SK-N-SH (cell line): ENCODE measurements around the gene PLIN3. TPM values are rescaled to one million over a fixed set of nuclear protein-coding genes. Genes with fewer than 3 reads are reported as not detected.

ENCODE experiments used
- CTCF ChIA-PET: fragments of 300-600, 350-600 bp; formaldehyde crosslinking; extraction: SDS; loops from one replicate; lab custom pipeline; 2021; lab: Yijun Ruan, JAX
- POLR2A ChIA-PET: fragments of 350-600 bp; sonication (Branson Sonifier 250); formaldehyde crosslinking; extraction: SDS; loops from one replicate; lab custom pipeline; 2020; ENCODE audit warnings: antibody characterized with exemption, inconsistent platforms; lab: Yijun Ruan, JAX
- DNase-seq: peaks from one replicate; pipeline ENCODE4 v3.0.0; 2012
- H2AFZ ChIP-seq: fragments of 200-600 bp; sonication (generic); 2 replicates; pipeline ENCODE4 v1.8.1; 2016; ENCODE audit warnings: antibody characterized with exemption, mild to moderate bottlenecking, low read depth
- H3F3A ChIP-seq: fragments of 200-600 bp; sonication (generic); replicated peaks from 2 replicates; pipeline ENCODE3; 2016; ENCODE audit warnings: antibody characterized with exemption, mild to moderate bottlenecking; ENCODE audit not compliant: insufficient read depth
- H3K27ac ChIP-seq, 2 experiments: fragments of 200-500 bp in 1 of 2; fragments of 200-600 bp in 1 of 2; sonication (Bioruptor generic) in 1 of 2; sonication (generic), shearing (Covaris generic) in 1 of 2; 2 replicates each; pipeline versions ENCODE4 v1.5.1 to v1.6.1; 2014 to 2016; ENCODE audit warnings: low read depth in 2 of 2, inconsistent platforms in 1 of 2, low read length in 1 of 2, mild to moderate bottlenecking in 1 of 2, mixed read lengths in 1 of 2
- H3K27me3 ChIP-seq: fragments of 200-600 bp; sonication (generic), shearing (Covaris generic); 2 replicates; pipeline ENCODE4 v1.6.1; 2016; ENCODE audit warnings: mixed run types; ENCODE audit not compliant: insufficient read depth
- H3K36me3 ChIP-seq, 2 experiments: fragments of 200-500 bp in 1 of 2; fragments of 200-600 bp in 1 of 2; sonication (Bioruptor generic) in 1 of 2; sonication (generic) in 1 of 2; replicated peaks in 1 of 2; 2 replicates each; pipeline versions ENCODE3 to v1.5.1; 2014 to 2016; ENCODE audit warnings: low read length in 1 of 2, mild to moderate bottlenecking in 1 of 2; ENCODE audit not compliant: insufficient read depth in 2 of 2, control insufficient read depth in 1 of 2
- H3K4me1 ChIP-seq, 2 experiments: fragments of 200-500 bp in 1 of 2; fragments of 200-600 bp in 1 of 2; sonication (Bioruptor generic) in 1 of 2; sonication (generic), shearing (Covaris generic) in 1 of 2; 2 replicates each; pipeline versions ENCODE4 v1.5.1 to v1.6.1; 2014 to 2016; ENCODE audit warnings: low read depth in 1 of 2, low read length in 1 of 2, mixed run types in 1 of 2; ENCODE audit not compliant: insufficient read depth in 2 of 2, control insufficient read depth in 1 of 2
- H3K4me2 ChIP-seq: fragments of 200-600 bp; sonication (generic), shearing (Covaris generic); 2 replicates; pipeline ENCODE4 v1.6.1; 2017; ENCODE audit warnings: mixed run types
- H3K4me3 ChIP-seq, 2 experiments: fragments of 200-500 bp in 1 of 2; fragments of 200-600 bp in 1 of 2; sonication (Bioruptor generic) in 1 of 2; sonication (generic), shearing (Covaris generic) in 1 of 2; 2 replicates each; pipeline versions ENCODE4 v1.5.1 to v1.8.1; 2014 to 2016; ENCODE audit warnings: low read depth in 2 of 2, inconsistent platforms in 1 of 2, low read length in 1 of 2, mild to moderate bottlenecking in 1 of 2, mixed read lengths in 1 of 2, moderate library complexity in 1 of 2
- H3K79me2 ChIP-seq: fragments of 200-600 bp; sonication (generic); 2 replicates; pipeline ENCODE4 v1.8.1; 2017; ENCODE audit warnings: mild to moderate bottlenecking; ENCODE audit not compliant: insufficient read depth
- H3K9ac ChIP-seq: fragments of 200-600 bp; sonication (generic); 2 replicates; pipeline ENCODE4 v1.6.1; 2017; ENCODE audit warnings: mixed run types
- H3K9me2 ChIP-seq: fragments of 200-600 bp; sonication (generic); 2 replicates; pipeline ENCODE4 v1.6.1; 2017; ENCODE audit warnings: mixed run types
- H3K9me3 ChIP-seq: fragments of 200-600 bp; sonication (generic); 2 replicates; pipeline ENCODE4 v1.6.1; 2017; ENCODE audit warnings: mixed run types, mild to moderate bottlenecking, moderate library complexity
- H4K20me1 ChIP-seq: fragments of 200-600 bp; sonication (generic); 2 replicates; pipeline ENCODE4 v1.6.1; 2017; ENCODE audit warnings: mild to moderate bottlenecking, mixed run types; ENCODE audit not compliant: insufficient read depth
- CHD2 ChIP-seq: fragments of 150-350 bp; IDR thresholded peaks from 2 replicates; pipeline ENCODE4 v1.6.1; 2018; ENCODE audit warnings: low read length; ENCODE audit not compliant: partially characterized antibody
- FOSL2 ChIP-seq: IDR thresholded peaks from 2 replicates; pipeline ENCODE4 v1.4.0; 2012; ENCODE audit warnings: low read depth, mild to moderate bottlenecking, moderate library complexity, borderline replicate concordance
- GABPA ChIP-seq: IDR thresholded peaks from 2 replicates; pipeline ENCODE4 v1.4.0; 2012; ENCODE audit warnings: low read depth, mild to moderate bottlenecking
- GATA2 ChIP-seq: sonication (generic); formaldehyde crosslinking; IDR thresholded peaks from 2 replicates; pipeline ENCODE4 v1.5.0; 2020; ENCODE audit warnings: mild to moderate bottlenecking, missing genetic modification reagents
- MEF2A ChIP-seq: IDR thresholded peaks from 2 replicates; pipeline ENCODE4 v1.4.0; 2012; ENCODE audit warnings: low read depth, borderline replicate concordance
- POLR2AphosphoS5 ChIP-seq: IDR thresholded peaks from 2 replicates; pipeline ENCODE4 v1.6.1; 2012; ENCODE audit warnings: low read depth, low read length
- RAD21 ChIP-seq: IDR thresholded peaks from 2 replicates; pipeline ENCODE4 v1.6.1; 2012; ENCODE audit warnings: mild to moderate bottlenecking, low read length
- RCOR1 ChIP-seq: fragments of 150-350 bp; IDR thresholded peaks from 2 replicates; pipeline ENCODE4 v1.6.1; 2017; ENCODE audit warnings: antibody characterized with exemption, low read length
- RFX5 ChIP-seq: IDR thresholded peaks from 2 replicates; pipeline ENCODE4 v1.6.1; 2012; ENCODE audit warnings: mild to moderate bottlenecking, improper control_type of control experiment, low read length
- RXRA ChIP-seq: IDR thresholded peaks from 2 replicates; pipeline ENCODE4 v1.4.0; 2012; ENCODE audit warnings: low read depth, mild to moderate bottlenecking, borderline replicate concordance
- SIN3A ChIP-seq: IDR thresholded peaks from 2 replicates; pipeline ENCODE4 v1.6.1; 2012; ENCODE audit warnings: low read depth, mild to moderate bottlenecking, low read length, moderate library complexity, borderline replicate concordance
- TAF1 ChIP-seq: IDR thresholded peaks from 2 replicates; pipeline ENCODE4 v1.6.1; 2012; ENCODE audit warnings: low read depth, mild to moderate bottlenecking, low read length, moderate library complexity, borderline replicate concordance
- TCF12 ChIP-seq: IDR thresholded peaks from 2 replicates; pipeline ENCODE4 v1.4.0; 2012
- WGBS: methylation state at CpG from one replicate; pipeline ENCODE4 v1.1.6; 2017; ENCODE audit warnings: low lambda C conversion rate; 5-methylcytosine and 5-hydroxymethylcytosine counted together
- polyA plus RNA-seq, 3 experiments: library from polyadenylated mRNA; depleted of rRNA; stranded (reverse); fragments of >200 nt; gene quantifications; 2 replicates each; pipeline ENCODE4 v1.2.3, GENCODE V29; 2012
- TF ChIP-seq, protein P1 (sequence below): fragments of 150-350 bp; IDR thresholded peaks from 2 replicates; pipeline ENCODE4 v1.6.1; 2016; ENCODE audit warnings: mild to moderate bottlenecking, low read depth, low read length
- TF ChIP-seq, protein P2 (sequence below): IDR thresholded peaks from 2 replicates; pipeline ENCODE4 v1.4.0; 2012; ENCODE audit warnings: low read depth
- TF ChIP-seq, protein P3 (sequence below): fragments of 200-600 bp; sonication (generic); IDR thresholded peaks from 2 replicates; pipeline ENCODE4 v1.6.1; 2017; ENCODE audit warnings: antibody characterized with exemption, mild to moderate bottlenecking, moderate library complexity
- TF ChIP-seq, protein P4 (sequence below): IDR thresholded peaks from 2 replicates; pipeline ENCODE4 v1.6.1; 2012; ENCODE audit warnings: mild to moderate bottlenecking, low read depth, low read length, moderate library complexity

PLIN3 gene
- polyA plus RNA-seq, 1 of the 3 experiments (the other 2 are of a cell fraction): 129 TPM

DNA sequence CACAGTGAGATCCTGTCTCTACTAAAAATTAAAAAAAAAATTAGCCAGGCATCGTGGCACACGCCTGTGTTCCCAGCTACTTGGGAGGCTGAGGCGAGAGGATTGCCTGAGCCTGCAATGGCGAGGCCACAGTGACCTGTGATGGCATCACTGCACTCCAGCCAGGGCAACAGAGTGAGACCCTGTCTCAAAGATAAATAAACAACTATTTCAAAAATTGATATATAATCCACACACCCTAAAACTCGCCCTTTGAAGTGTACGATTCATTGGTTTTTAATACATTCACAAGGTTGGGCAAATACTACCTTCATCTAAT is 23.9 kb downstream of the PLIN3 start:
- peaks cover 5% of the 10 kb centered on the region; the same call in 1 of the 2 replicates for H3K79me2 ChIP-seq
- POLR2A ChIA-PET: no interaction called here

DNA sequence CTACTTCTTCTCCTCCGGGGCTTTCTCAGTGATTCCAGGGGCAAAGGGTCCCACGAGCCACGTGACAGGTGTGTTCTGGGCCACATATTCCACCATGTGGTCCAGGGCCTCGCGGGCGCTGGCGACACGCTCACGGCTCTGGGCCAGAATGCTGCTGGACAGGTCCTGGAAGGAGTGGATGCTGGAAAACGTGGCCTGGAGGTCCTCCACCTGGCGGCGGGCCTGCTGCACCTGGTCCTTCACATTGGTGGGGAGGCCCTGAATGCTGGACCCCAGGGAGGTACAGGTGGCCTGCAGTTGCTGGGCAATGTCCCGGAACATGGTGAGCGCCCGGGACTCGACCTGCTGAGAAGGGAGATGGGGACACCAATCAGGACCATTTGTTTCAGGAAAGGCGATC is 28.3 kb downstream of the PLIN3 start:
- no peak for TF ChIP-seq RAD21
- TF ChIP-seq FOSL2: no peak
- TF ChIP-seq CHD2: no peak
- no peak for TF ChIP-seq POLR2AphosphoS5
- TF ChIP-seq GATA2 (CRISPR knock-in tag): no peak
- TF ChIP-seq, protein P1, sequence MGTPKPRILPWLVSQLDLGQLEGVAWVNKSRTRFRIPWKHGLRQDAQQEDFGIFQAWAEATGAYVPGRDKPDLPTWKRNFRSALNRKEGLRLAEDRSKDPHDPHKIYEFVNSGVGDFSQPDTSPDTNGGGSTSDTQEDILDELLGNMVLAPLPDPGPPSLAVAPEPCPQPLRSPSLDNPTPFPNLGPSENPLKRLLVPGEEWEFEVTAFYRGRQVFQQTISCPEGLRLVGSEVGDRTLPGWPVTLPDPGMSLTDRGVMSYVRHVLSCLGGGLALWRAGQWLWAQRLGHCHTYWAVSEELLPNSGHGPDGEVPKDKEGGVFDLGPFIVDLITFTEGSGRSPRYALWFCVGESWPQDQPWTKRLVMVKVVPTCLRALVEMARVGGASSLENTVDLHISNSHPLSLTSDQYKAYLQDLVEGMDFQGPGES: no peak
- TF ChIP-seq, protein P2, sequence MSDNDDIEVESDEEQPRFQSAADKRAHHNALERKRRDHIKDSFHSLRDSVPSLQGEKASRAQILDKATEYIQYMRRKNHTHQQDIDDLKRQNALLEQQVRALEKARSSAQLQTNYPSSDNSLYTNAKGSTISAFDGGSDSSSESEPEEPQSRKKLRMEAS: no peak
- TF ChIP-seq GABPA: no peak
- TF ChIP-seq SIN3A: no peak
- TF ChIP-seq RFX5: no peak
- TF ChIP-seq RXRA: no peak
- TF ChIP-seq TAF1: no peak
- TF ChIP-seq, all 33 proteins: peak for 0
- Histone ChIP-seq H3K79me2 (no peaks in the 10 kb centered on the region; the same call in 1 of the 2 replicates), H3K27ac (no peak overlapping the region), H3K9me2 (no peaks in the 10 kb centered on the region), H3K36me3 (peaks cover 8 to 40% of the 10 kb centered on the region in 2 experiments), H3K27me3 (no peaks in the 10 kb centered on the region), H3F3A (peaks cover 22% of the 10 kb centered on the region), H3K4me1 (no peaks in the 10 kb centered on the region), H3K4me2 (no peak overlapping the region), H3K9ac (no peak overlapping the region), H4K20me1 (no peaks in the 10 kb centered on the region), H2AFZ (no peak overlapping the region), H3K4me3 (no peak overlapping the region), H3K9me3 (no peaks in the 10 kb centered on the region)
- ChIA-PET POLR2A (no interaction called here), CTCF (interaction anchor here (2.2 to 2.6 kb wide), 2 partner anchors 13 to 30 kb away, joined by 8 to 10 read pairs; no protein-coding TSS in a partner anchor)
- WGBS: 97% methylated on average over 16 of the region's 17 CpGs
- no peak for DNase-seq

More for the DNA sequence above, 23.9 kb downstream of the PLIN3 start:
- 95% methylated on average over 6 of the region's 6 CpGs for WGBS
- Histone ChIP-seq H3K4me3 (no peak overlapping the region), H3K36me3 (peaks cover 19 to 65% of the 10 kb centered on the region in 2 experiments), H3K4me1 (no peaks in the 10 kb centered on the region)
- no peak for DNase-seq
- TF ChIP-seq, protein P3, sequence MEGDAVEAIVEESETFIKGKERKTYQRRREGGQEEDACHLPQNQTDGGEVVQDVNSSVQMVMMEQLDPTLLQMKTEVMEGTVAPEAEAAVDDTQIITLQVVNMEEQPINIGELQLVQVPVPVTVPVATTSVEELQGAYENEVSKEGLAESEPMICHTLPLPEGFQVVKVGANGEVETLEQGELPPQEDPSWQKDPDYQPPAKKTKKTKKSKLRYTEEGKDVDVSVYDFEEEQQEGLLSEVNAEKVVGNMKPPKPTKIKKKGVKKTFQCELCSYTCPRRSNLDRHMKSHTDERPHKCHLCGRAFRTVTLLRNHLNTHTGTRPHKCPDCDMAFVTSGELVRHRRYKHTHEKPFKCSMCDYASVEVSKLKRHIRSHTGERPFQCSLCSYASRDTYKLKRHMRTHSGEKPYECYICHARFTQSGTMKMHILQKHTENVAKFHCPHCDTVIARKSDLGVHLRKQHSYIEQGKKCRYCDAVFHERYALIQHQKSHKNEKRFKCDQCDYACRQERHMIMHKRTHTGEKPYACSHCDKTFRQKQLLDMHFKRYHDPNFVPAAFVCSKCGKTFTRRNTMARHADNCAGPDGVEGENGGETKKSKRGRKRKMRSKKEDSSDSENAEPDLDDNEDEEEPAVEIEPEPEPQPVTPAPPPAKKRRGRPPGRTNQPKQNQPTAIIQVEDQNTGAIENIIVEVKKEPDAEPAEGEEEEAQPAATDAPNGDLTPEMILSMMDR: no peak
- TF ChIP-seq RFX5 (no peak), GABPA (no peak), MEF2A (no peak), TCF12 (no peak), RCOR1 (no peak), POLR2AphosphoS5 (no peak)
- TF ChIP-seq, protein P4, sequence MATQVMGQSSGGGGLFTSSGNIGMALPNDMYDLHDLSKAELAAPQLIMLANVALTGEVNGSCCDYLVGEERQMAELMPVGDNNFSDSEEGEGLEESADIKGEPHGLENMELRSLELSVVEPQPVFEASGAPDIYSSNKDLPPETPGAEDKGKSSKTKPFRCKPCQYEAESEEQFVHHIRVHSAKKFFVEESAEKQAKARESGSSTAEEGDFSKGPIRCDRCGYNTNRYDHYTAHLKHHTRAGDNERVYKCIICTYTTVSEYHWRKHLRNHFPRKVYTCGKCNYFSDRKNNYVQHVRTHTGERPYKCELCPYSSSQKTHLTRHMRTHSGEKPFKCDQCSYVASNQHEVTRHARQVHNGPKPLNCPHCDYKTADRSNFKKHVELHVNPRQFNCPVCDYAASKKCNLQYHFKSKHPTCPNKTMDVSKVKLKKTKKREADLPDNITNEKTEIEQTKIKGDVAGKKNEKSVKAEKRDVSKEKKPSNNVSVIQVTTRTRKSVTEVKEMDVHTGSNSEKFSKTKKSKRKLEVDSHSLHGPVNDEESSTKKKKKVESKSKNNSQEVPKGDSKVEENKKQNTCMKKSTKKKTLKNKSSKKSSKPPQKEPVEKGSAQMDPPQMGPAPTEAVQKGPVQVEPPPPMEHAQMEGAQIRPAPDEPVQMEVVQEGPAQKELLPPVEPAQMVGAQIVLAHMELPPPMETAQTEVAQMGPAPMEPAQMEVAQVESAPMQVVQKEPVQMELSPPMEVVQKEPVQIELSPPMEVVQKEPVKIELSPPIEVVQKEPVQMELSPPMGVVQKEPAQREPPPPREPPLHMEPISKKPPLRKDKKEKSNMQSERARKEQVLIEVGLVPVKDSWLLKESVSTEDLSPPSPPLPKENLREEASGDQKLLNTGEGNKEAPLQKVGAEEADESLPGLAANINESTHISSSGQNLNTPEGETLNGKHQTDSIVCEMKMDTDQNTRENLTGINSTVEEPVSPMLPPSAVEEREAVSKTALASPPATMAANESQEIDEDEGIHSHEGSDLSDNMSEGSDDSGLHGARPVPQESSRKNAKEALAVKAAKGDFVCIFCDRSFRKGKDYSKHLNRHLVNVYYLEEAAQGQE: no peak
- TF ChIP-seq, protein P2: no peak
- TF ChIP-seq, all 33 proteins: peak for 0
- Histone ChIP-seq H3K27me3 (no peaks in the 10 kb centered on the region), H3F3A (peaks cover 7% of the 10 kb centered on the region), H2AFZ (no peak overlapping the region), H3K27ac (no peak overlapping the region), H3K9ac (no peak overlapping the region), H3K9me2 (no peaks in the 10 kb centered on the region), H4K20me1 (no peaks in the 10 kb centered on the region), H3K9me3 (no peaks in the 10 kb centered on the region), H3K4me2 (no peak overlapping the region)
- CTCF ChIA-PET: interaction anchor here (0.6 to 17.9 kb wide), 4 partner anchors 8 to 34 kb away, joined by 3 to 409 read pairs (median 10); no protein-coding TSS in a partner anchor
